ENCODE data around the gene GLCE.
"Not testable (repeated sequence)": the region's sequence is repeated elsewhere in the genome, so short reads cannot be mapped to it uniquely, and the experiment has no call there.

The GLCE gene

DNA sequence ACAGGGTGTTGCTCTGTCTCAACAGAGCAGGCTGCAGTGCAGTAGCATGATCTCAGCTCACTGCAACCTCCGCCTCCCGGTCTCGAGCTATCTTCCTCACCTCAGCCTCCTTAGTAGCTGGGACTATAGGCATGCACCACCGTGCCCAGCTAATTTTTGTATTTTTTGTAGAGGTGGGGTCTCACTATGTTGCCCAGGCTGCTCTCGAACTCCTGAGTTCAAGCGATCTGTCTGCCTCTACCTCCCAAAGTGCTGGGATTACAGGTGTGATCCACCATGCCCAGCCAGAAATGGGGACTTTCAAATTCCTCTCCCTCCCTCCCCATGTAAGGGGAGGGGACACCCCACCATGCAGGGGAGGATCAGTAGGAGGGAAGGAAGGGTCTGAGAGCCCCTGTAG lies 141.7 kb downstream of the GLCE start:
- not testable (repeated sequence) for DNase-seq

DNA sequence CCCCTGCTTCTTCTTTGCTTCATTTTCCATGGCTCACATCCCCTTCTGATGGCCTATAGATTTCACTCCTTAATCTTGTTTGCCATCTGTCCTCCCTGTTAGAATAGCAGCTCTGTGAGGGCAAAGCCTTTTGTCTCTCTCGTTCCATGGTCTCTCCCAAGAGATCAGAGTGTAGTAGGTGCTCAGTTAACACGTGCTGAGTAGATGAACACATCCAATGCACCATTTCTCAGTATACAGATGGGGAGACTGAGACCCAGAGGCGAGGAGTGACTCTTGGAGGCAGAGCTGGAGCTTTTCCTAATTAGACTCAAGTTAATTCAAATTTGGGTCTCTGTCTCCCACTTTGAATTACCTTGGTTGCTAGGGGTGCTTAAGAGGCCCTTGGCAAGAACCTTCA lies 142.5 kb downstream of the GLCE start:
- DNase-seq, result no peak

GRCh38 chr15:69303337-69304181 lies 143.1 kb downstream of the GLCE start:
- no peak for DNase-seq

GRCh38 chr15:69304182-69304545 lies 143.7 kb downstream of the GLCE start:
- DNase-seq, result no peak

DNA sequence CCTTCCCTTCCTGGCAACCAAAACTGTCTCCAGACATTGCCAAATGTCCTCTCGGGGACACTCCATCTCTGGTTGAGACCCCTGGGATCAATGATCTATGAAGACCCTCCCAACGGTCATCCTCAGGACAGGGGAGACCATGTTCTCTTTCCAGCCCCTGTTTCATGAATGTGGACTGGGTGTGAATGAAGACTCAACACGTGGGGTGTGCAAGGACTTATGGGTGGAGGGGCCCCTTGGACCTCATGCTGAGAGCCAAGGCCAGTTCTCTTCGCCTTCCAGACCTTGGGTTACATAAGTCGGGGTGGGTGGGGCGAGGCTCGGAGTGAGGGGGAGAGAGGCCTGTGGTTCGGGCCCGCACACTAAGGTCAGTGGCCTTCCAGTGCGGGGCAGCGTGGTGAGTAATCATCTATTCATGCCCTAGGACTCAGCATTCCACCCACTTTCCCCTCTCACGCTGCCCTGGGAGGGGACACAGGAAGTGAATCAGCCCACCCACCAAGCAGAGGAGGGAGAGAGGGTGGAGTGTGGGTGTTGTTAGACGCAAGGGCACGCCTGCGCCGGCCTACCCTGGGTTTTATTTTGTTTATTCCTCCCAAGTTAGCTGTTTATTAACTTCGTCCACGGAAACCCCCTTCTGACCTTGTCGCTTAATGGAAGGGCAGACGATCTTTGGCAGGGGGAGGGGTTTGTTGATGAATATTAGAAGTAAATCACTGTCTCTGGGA lies 144.9 kb downstream of the GLCE start:
- DNase-seq, result no peak

DNA sequence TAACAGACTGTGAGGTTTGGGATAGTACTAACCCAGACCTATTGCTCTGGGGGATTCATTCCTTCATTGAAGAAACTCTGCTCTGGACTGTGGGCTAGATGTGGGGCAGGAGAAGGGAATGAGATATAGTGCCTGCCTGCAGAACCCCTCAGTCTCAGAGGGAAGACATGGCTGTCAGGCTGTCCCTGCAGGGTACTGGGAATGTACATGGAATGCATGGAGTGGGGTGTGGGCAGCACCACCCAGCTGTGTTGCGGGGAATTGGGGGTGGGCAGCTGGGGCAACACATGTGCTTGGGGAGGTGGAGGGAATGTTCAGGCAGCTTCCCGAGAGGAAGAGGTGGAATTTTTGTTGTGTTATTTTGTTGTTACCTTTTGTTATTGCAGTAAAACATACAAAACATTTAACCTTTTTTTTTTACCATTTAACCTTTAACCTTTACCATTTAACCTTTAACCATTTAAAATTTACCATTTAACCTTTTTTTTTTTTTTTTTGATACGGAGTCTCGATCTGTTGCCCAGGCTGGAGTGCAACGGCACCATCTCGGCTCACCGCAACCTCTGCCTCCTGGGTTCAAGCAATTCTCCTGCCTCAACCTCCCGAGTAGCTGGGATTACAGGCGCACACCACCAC lies 145.6 kb downstream of the GLCE start:
- no peak for DNase-seq

DNA sequence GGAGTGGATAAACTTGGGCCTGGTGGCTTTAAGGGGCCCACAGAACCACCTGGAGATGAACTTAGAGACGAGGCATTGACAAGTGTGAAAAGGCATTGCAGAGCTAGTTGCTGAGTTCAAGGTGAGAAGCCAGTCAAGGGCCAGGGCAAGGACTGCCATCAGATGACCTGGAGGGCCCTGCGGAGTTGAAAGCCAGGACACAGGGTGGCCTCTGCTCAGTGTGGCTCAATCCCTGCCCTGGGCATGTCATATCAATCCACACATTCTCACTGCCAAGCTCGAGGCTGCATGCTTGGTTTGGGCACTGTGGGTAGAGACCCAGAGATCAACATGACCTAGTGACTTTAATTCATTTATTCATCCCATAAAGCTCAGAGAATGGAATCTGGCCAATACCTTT lies 147.5 kb downstream of the GLCE start:
- DNase-seq, result no peak

DNA sequence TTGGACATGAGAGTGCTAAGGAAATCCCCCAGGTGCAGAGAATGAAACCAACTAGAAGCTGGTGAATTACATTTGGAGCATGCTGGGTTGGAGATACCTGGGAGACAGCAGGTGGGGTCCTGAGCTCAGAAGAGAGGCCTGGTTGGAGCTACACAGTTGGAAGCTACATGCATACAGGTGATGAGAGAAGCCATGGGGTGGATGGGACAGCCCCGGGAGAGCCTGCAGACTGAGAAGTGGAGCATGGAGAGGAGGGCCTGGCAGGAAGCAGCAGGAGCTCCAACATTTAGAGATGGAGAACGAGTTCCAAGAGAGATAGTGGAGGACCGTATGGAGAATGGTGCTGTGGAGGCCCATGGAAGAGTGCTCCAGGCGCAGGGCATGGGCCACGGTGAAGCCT lies 148.5 kb downstream of the GLCE start:
- no peak for DNase-seq

DNA sequence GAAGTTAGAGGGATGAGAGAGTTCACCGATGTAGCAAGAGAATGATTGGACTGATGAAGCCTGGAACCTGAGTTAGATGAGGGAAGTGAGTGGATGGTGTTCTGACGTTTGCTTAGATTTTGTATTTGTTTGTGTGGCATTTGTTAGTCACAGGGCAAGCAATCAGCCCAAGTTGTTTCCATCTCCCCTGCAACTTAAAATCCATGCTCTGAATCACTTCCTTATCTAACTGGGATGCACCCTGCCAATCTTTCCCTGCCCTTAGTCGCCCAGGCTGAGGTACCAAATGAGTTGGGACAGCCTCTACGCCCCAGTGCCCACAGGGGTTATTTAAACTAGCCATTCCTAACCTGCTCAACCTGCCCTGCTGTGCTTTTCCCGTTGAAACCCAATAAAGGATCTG lies 150.9 kb downstream of the GLCE start:
- DNase-seq, result no peak

DNA sequence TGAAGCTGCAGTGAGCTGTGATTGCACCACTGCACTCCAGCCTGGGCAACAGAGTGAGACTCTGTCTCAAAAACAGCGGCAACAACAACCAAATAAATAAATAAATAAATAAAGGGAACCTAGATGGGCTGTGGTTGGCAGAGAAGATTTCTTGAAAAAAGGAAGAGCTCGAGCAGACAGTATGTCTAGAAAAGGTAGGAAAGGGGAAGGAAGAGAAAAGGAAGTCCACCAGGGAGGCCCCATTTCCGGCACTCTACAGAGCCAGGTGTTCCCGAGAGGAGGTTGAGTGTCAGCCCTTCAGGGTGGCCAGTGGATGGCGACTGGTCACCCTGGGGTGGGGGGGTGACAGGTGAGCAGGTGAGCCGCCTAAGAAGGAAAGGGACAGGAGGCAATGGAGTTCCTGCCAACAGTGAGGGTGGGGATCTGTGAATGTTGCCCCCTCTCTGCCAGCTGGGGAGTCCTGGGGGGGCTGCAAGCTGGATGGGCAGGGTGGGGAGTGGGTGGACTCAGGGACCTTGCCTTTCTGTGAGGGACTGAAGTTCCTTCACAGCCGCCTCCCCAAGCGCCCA lies 153.1 kb downstream of the GLCE start:
- no peak for DNase-seq

GRCh38 chr15:69314131-69314530 lies 153.7 kb downstream of the GLCE start:
- no peak for DNase-seq

DNA sequence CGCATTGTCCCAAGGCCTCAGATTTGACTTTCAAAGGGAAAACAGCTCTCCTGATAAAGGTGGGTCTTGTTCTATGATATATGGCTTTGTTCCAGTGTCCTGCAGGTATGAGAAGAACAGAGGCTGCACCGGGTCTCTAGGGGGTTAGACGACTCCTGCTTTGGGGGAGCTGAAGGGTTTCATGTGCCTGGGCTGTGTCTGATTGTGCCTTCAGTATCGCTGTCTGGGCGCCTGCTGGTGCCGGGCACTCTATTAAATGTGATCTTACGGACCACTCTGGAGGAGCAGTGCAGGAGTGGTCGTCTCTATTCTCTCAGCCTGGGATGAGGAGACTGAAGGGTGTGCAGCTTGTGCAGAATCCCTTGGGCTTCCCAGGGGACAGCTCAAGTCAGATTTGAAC lies 154.3 kb downstream of the GLCE start:
- DNase-seq, result no peak

DNA sequence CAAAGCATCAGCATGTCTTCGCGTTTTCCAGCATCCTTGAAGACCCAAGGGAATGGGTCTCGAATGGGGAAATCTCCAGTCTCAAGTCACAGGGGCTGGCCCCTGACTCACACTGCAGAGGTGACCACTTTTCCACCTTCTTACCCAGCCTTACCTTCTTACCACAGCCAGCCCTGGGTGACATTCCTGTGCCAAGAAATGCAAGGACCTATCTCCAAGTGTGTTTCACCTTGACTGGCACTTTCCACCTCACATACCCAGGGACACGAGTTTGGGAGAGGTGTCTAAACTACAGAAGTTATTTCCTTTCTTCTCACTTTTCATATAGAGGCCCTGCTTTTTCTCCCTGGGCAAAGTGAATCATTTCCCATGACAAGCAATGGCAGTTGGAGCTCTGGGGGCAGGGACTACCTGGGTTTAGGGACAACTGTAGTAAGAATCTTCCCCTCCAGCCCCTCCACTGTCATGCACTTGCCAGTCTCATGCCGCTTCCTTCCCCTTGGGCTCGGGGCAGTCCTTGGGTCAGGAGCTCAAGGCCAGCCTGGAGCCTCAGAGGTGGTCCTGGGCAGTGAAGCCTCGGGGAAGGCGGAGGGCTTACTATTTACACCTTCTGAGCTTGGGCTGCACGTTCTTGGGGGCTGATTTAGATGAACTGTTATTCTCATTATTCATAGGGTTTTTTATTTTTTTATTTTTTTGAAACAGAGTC lies 155.1 kb downstream of the GLCE start:
- DNase-seq, result no peak

- no peak for DNase-seq
These were observed 155.9 kb downstream of the GLCE start for GRCh38 chr15:69316291-69316690.

DNA sequence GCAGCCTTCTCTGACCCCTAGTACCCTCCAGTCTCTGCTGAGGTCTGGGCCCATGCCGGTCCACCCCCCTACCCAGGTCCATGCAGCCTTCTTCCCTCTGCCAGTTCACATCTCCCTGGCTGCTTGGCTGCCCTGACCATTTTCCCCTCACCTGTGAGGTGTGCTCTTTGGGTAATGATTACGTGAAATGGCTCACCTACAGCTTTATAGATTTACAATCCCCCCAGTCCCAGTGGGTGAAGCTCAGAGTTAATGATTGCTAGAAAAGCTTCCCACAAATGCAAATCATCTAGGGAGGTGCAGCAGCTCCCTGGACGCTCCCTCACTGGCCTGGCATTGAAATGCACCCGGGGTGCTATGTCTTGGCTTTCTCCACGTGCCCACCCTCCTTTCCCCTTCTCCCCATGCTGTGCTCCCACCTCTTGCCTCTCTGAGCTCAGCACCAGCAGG lies 157.0 kb downstream of the GLCE start:
- DNase-seq, result no peak

GRCh38 chr15:69318033-69318432 lies 157.6 kb downstream of the GLCE start:
- no peak for DNase-seq

GRCh38 chr15:69319384-69320375 lies 159.2 kb downstream of the GLCE start:
- DNase-seq, result no peak

DNA sequence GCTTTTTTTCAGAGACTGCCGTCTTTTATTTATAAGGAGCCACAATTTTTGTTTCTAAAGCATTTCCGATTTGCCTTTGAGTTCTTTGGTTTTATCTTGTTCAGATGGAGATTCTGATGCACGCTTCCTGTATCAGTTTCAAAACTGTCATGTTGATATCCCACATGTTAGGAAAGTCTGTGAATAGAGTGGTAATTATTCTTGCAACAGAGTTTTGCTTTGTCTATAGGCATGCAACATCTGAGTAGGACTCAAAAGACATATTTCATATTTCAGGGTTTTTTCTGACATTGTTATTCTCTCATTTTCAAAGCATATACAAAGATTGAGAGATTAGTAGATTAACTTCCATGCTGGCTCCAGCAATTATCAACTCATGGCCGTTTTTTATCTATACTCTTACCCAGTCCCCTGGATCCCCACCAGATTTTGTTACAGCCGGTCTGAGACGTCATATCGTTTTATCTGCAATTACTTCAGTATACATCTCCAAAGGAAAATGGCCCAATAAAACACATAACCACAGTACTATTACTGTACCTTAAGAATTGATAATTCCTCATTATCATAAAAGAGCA lies 160.6 kb downstream of the GLCE start:
- no peak for DNase-seq

Measured in CD4-positive, alpha-beta T cell treated with Interleukin-15 for 1 hour (primary cell).